ENCODE data around the gene SULT6B1. TPM values are rescaled to one million over a fixed set of nuclear protein-coding genes. Genes with fewer than 3 reads are reported as not detected.

SULT6B1 gene, protein sequence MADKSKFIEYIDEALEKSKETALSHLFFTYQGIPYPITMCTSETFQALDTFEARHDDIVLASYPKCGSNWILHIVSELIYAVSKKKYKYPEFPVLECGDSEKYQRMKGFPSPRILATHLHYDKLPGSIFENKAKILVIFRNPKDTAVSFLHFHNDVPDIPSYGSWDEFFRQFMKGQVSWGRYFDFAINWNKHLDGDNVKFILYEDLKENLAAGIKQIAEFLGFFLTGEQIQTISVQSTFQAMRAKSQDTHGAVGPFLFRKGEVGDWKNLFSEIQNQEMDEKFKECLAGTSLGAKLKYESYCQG
- polyA plus RNA-seq (not detected in 3 replicates), polyA minus RNA-seq (not detected in 3 replicates)
- polyA plus RNA-seq (2011; ENCODE audit: low read depth): not detected
- not detected in 2 replicates for polyA plus RNA-seq (2011; cell fraction: cytosol; rRNA removed)
- not detected in 2 replicates for polyA plus RNA-seq (2011; cell fraction: nucleus; rRNA removed)
- not detected in 2 replicates for polyA plus RNA-seq (2012; ENCODE audit: low replicate concordance)
- polyA minus RNA-seq (2011; cell fraction: cytosol; rRNA and poly(A)+ RNA removed): not detected
- not detected in 2 replicates for polyA minus RNA-seq (2011; cell fraction: nucleus; rRNA and poly(A)+ RNA removed)

DNA sequence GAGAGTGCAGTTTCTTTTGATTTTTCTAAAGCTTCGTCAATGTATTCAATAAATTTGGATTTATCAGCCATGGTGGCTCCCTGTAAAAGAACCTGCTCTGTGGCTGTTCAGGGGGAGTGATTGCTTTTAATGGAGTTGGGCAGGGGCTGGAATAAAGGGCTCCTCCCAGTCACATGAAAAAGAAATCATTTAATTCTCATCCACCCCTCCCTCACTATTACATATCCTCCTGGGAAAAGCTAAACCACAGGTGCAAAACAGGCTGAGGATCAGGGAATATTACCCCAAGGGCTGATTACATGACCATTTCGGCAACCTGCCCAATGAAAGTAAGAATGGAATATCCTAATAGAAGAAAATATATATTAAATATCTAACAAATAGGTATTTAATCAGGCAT is at the start of gene SULT6B1:
Gene SULT6B1, minus strand, starts transcription at position 101 of the 400 bp plus-strand sequence. Its CDS starts 30 bp downstream, at position 71.
- no peaks in the 10 kb centered on the region for H3K27me3 ChIP-seq (ENCODE audit: control insufficient read depth, extremely low read depth, insufficient read depth, low read length)
- DNase-seq (ENCODE audit: low read depth, low spot score): no peak
- no peak within 1 kb of the TSS for H3K4me3 ChIP-seq (ENCODE audit: control insufficient read depth in 2 of 3, extremely low read depth in 1 of 3, insufficient read depth in 2 of 3, low read depth in 1 of 3, low read length in 3 of 3)
- peaks cover 15% of the 10 kb centered on the region for H3K4me1 ChIP-seq (ENCODE audit: control insufficient read depth, extremely low read depth, insufficient read depth, low read length)
- H3K79me2 ChIP-seq (ENCODE audit: control insufficient read depth, insufficient read depth, low read length): no peaks in the 10 kb centered on the region
- no peaks in the 10 kb centered on the region for H4K20me1 ChIP-seq (ENCODE audit: control insufficient read depth, extremely low read depth, insufficient read depth, low read length)
- peak within 1 kb of the TSS; percentile 84 for H2AFZ ChIP-seq (ENCODE audit: control insufficient read depth, low read length)
- TF ChIP-seq, protein P1, sequence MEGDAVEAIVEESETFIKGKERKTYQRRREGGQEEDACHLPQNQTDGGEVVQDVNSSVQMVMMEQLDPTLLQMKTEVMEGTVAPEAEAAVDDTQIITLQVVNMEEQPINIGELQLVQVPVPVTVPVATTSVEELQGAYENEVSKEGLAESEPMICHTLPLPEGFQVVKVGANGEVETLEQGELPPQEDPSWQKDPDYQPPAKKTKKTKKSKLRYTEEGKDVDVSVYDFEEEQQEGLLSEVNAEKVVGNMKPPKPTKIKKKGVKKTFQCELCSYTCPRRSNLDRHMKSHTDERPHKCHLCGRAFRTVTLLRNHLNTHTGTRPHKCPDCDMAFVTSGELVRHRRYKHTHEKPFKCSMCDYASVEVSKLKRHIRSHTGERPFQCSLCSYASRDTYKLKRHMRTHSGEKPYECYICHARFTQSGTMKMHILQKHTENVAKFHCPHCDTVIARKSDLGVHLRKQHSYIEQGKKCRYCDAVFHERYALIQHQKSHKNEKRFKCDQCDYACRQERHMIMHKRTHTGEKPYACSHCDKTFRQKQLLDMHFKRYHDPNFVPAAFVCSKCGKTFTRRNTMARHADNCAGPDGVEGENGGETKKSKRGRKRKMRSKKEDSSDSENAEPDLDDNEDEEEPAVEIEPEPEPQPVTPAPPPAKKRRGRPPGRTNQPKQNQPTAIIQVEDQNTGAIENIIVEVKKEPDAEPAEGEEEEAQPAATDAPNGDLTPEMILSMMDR (optimal IDR thresholded peaks at IDR 0.05 in 1 of 3, IDR thresholded peaks at IDR 0.05 in 1 of 3, conservative IDR thresholded peaks at IDR 0.05 in 1 of 3; ENCODE audit: extremely low read depth in 1 of 3, insufficient read depth in 2 of 3, low read length in 3 of 3): no peak
- no peak for TF ChIP-seq EZH2 (IDR thresholded peaks at IDR 0.05; ENCODE audit: low read length)
- peak within 1 kb of the TSS; percentile 15 for H3K9ac ChIP-seq (ENCODE audit: control insufficient read depth, extremely low read depth, insufficient read depth, low read length)
- dilution Hi-C loops (cut with MboI; ENCODE audit: extremely low pct_ligation_motif_present, low sequenced_read_pairs): no loop called here
- no peak for FAIRE-seq
- H3K4me2 ChIP-seq (ENCODE audit: control insufficient read depth, extremely low read depth, insufficient read depth, low read depth, low read length): peak within 1 kb of the TSS; percentile 33
- no peaks in the 10 kb centered on the region for H3K36me3 ChIP-seq (ENCODE audit: control insufficient read depth in 2 of 2, extremely low read depth in 1 of 2, insufficient read depth in 2 of 2, low read length in 2 of 2)
- H3K9me3 ChIP-seq (ENCODE audit: control insufficient read depth, low read depth, low read length): no peaks in the 10 kb centered on the region
- peak within 1 kb of the TSS; percentile 58 for H3K27ac ChIP-seq (ENCODE audit: control insufficient read depth, insufficient read depth, low read length)
- H3K9me1 ChIP-seq (ENCODE audit: control insufficient read depth, extremely low read depth, insufficient read depth, low read length): no peaks in the 10 kb centered on the region

DNA sequence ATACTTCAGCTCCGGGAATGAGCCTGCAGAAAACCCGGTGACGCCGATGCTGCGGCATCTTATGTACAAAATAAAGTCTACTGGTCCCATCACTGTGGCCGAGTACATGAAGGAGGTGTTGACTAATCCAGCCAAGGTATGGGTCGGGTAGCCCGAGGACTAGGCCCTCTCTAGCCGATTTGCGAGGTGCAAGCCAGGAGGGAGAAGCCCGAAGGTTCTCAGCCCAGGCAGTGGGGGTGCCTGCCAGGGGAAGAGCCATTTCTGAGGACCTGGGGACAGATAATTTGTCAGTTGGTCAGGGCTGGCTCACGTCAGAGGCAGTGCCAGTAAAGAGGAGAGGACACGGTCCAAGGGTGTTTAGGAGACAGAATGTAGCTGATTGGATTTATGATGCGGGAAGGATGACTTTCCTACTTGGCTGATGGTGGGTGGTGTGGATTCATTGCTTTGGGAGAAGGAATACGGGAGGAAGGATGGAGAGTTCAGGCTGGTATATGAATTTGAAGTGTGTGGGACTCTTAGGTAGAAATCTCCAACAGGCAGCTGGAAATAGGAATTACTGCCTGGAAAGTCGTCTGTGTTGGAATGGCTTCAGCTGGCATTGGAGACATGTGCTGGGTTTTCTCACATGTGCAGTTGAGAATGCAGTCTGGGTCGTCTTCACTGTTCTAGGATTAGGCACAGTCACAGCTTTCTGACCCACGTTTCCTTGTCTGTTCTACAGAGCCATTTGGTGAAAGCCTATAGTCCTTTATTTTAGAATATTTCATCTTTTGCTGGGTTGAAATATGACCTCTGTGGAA is 43.9 kb upstream of the SULT6B1 start:
- DNase-seq (ENCODE audit: low read depth, low spot score) (no peak), FAIRE-seq (no peak)
- H3K27me3 ChIP-seq (ENCODE audit: control insufficient read depth, extremely low read depth, insufficient read depth, low read length): no peaks in the 10 kb centered on the region

More for the DNA sequence above, 43.9 kb upstream of the SULT6B1 start:
- TF ChIP-seq, protein P1 (optimal IDR thresholded peaks at IDR 0.05 in 1 of 3, IDR thresholded peaks at IDR 0.05 in 1 of 3, conservative IDR thresholded peaks at IDR 0.05 in 1 of 3; ENCODE audit: extremely low read depth in 1 of 3, insufficient read depth in 2 of 3, low read length in 3 of 3): no peak
- no peak for TF ChIP-seq EZH2 (IDR thresholded peaks at IDR 0.05; ENCODE audit: low read length)
- Histone ChIP-seq H3K4me2 (ENCODE audit: control insufficient read depth, extremely low read depth, insufficient read depth, low read depth, low read length) (peak overlapping the region; percentile 99), H3K9me1 (ENCODE audit: control insufficient read depth, extremely low read depth, insufficient read depth, low read length) (no peaks in the 10 kb centered on the region), H3K9ac (ENCODE audit: control insufficient read depth, extremely low read depth, insufficient read depth, low read length) (peak overlapping the region; percentile 98), H4K20me1 (ENCODE audit: control insufficient read depth, extremely low read depth, insufficient read depth, low read length) (no peaks in the 10 kb centered on the region), H3K36me3 (ENCODE audit: control insufficient read depth in 2 of 2, extremely low read depth in 1 of 2, insufficient read depth in 2 of 2, low read length in 2 of 2) (peaks cover 9 to 15% of the 10 kb centered on the region in 2 experiments), H3K9me3 (ENCODE audit: control insufficient read depth, low read depth, low read length) (no peaks in the 10 kb centered on the region), H3K79me2 (ENCODE audit: control insufficient read depth, insufficient read depth, low read length) (peaks cover 81% of the 10 kb centered on the region), H3K4me3 (ENCODE audit: control insufficient read depth in 2 of 3, extremely low read depth in 1 of 3, insufficient read depth in 2 of 3, low read depth in 1 of 3, low read length in 3 of 3) (peak overlapping the region; percentile 67 to 98 (median 92)), H3K27ac (ENCODE audit: control insufficient read depth, insufficient read depth, low read length) (peak overlapping the region; percentile 96), H3K4me1 (ENCODE audit: control insufficient read depth, extremely low read depth, insufficient read depth, low read length) (peaks cover 23% of the 10 kb centered on the region), H2AFZ (ENCODE audit: control insufficient read depth, low read length) (peak overlapping the region; percentile 98)
- dilution Hi-C loops (cut with MboI; ENCODE audit: extremely low pct_ligation_motif_present, low sequenced_read_pairs): no loop called here

Data from keratinocyte (primary cell).